Stimulated activated CD4-positive, alpha-beta T cell treated with anti-CD3 and anti-CD28 coated beads, Interleukin-1b, Interleukin-23, amount 100 ng/mL, for 48 hours (primary cell): Measurements from ENCODE around the gene CREB5.

Experiments used
- DNase-seq: peaks from one replicate; pipeline ENCODE4 v3.0.0-alpha.2; 2020

The CREB5 gene

GRCh38 chr7:28656529-28656928, 244.2 kb downstream of the CREB5 start:
- no peak for DNase-seq

DNA sequence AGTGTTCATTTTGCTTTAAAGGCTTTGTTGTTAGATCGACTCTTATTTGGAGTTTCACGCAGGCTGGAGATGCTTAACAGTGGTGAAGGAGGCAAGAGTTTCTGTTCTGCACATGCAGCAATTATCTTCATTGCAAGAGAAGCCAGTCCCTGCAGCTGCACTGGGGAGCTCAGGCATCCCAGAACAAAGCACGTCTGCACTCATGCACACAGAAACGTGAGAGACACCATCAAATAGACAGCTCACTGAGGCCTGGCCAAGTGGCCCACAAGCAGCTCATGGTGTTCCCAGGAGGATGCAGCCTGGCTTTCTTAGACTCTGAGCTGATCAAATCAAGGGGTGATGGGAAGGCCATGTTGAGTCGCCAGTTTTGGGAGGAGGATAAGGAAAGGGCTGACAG, 246.1 kb downstream of the CREB5 start:
- DNase-seq, result no peak

- DNase-seq, result no peak
Observed at GRCh38 chr7:28660132-28660531, 247.8 kb downstream of the CREB5 start.

DNA sequence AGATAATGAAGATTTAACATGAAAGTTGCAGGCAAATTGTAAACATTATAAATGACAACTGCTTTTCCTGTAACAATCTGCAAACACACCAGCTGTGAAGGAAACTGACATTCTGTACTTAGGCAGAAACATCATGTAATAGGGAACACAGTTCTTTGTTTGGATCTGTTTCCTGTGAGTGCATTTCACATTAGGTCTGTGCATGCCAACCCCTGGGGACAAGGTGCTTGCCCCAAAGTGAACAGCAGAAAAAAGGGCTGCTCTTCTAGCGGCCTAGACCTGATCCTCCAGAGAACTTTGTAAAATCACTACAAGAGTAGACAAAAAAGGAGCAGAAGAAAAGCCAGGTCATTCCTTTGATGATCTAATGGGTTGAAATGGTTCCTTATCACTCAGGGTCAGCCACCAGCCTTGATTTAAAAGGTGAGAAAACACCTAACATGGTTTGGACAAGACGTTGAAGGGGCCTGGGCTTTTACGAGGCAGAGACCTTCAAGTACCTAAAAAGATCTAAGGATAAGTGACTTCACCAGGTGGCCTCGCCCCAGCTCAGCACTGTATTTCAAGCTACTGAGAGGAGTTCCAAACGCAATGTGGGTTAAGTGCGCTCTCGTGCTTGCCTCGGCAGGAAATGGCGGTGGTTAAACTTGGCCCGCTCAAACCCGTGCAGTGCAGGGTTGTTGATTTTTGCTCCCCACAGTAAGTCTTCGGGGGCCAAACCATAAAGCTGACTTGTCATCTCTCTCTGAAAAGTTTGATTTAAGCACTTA, 249.7 kb downstream of the CREB5 start:
- no peak for DNase-seq

DNA sequence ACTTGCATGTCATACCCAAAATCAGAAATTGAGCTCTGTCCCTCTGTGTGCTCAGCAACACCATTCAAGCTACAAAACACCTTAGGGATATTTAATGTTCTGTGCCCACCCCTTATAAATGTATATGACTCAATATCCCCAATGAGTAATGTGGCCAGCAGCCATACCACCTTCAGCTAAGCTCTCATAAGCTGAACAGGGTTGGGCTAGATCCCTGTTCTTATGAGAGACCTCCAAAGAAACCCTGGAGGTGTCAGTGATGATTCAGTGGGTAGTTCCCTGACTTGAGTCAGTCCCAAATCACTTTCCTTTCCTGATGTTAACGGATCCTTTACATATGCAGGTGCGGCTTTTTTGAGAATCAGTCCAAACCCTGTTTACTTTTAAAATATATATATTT, 253.8 kb downstream of the CREB5 start:
- no peak for DNase-seq

DNA sequence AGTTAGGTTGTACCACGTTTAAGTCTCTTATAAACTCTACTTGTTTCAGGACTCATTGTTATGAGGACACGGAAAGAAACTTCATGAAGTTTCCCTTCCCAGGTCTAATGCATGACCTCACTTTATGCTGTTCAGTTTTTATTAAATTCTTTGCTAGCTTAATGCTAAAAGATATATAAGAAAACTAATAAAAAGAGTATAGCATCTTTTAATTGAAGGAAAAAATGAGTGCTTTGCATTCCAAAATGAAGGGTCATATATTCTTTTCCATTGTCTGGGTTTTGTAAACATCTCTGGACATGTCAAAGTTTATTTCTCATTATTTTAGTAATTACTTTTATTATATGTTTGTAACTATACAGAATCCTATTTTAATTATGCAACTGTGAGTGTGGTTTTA, 255.8 kb downstream of the CREB5 start:
- DNase-seq, result no peak

DNA sequence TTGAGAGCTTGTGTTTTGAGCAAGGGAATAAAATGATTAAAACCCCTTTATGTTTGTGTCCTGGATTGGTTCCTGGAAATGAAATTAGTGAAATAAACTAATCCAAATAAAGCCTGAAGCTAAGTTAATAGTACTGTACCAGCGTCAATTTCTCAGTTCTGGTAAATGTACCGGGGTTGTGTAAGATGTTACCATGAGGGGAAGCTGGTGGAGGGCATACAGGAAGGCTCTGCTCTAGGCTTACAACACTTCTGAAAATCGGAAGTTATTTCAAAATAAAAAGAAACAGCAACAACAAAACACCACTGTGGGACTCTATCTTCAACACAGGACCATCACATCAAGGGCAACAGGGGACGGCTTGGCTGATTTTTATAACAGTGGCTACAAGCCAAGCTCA, 257.0 kb downstream of the CREB5 start:
- no peak for DNase-seq

DNA sequence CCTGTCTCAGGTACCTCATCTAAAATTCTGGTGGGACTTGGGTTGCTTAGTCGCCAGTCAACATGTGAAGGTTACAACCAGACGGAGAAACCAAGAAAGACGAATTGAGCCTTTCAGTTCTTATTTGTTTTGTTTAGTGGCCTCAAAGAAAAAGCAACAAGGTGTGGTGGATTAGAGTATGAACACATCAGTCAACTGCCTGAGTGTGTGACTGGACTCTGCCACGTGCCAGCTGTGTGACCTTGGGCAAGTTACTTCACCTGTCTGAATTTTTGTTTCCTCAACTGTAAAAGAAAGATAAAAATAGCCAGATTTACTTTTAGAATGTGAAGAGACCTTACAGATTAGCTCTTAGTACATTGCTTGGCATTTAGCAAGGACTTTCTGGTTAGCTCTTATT, 259.2 kb downstream of the CREB5 start:
- DNase-seq, result no peak

GRCh38 chr7:28672397-28672797, 260.1 kb downstream of the CREB5 start:
- DNase-seq, result no peak

DNA sequence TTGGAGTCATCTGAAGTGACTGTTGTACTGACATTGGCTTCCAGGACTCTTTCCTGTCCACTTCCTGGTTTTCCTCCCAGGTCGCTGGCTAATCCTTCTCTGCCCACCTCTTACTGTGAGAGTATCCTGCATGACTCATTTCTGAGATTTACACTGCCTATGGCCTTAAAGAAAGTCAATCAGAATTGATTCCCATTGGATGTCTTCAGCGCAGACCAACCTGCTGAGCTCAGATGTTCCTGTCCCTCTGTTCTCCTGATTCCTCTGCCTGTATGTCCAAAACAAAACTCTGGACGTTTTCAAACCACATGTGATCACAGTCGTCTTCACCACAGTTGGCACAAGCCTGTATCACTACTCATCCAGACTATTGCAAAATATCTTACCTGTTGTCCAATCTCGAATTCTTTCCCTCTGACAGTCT, 262.1 kb downstream of the CREB5 start:
- DNase-seq, result no peak

DNA sequence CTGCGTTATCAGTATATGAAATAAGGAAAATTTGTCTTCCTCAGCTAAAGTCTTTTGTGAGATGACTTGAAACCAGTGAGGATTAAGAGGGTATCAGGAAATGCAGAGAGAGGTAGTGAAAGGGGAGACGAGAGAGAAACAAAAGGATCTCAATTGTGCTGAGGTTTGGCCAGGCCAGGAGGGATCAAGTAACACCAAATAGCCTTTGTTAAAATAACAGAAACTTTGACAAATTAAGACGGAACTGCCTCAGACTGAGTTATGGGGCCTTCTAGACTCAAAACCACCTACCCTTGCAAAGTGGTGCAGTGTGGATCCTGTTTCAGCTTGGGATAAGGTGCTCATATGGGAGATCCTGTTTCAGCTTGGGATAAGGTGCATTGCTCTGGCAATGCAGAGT, 263.1 kb downstream of the CREB5 start:
- no peak for DNase-seq

DNA sequence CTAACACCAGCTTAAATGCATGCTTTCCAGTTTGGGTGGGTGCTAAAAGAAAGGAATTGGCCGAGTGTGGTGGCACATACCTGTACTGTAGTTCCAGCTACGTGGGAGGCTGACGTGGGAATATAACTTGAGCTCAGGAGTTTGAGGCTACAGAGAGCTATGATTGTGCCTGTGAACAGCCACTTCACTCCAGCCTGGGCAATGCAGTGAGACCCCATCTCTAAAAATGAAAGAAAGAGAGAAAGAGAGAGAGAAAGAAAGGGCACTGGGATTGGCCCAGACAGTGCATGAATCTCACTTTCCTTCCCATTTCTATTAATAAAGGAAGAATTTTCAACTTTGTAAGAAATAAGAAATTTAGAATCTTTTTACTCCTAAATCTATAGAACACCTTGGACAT, 265.4 kb downstream of the CREB5 start:
- DNase-seq, result no peak

- no peak for DNase-seq
Observed at GRCh38 chr7:28678431-28678965, 266.2 kb downstream of the CREB5 start.

DNA sequence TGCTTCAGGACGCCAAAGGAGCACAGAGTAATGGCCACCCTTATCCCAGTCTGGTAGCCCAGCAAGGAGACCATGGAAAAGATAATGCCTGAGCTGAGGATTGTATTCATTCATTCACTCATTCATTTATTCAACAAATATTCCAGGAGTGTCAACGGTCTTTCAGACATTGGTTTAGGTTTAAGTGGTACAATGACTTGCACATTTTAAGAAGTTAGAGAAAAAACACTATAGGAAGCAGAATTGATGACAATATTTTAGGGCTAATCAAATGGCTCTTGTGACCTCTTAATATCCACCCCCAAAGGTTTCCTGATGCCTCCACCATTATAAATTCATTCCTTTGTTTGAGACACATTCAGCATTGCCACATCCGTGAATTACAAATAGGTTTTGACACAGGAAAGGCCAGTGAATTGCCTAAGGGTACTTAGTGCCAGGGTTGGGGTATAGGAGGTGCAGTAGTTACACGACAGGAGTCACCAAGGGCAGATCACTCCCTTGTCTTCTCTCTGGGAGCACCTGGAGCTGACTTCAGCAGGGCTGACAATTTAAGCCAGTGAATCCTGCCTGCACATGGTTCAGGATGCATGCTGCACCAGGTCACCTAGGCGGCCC, 269.5 kb downstream of the CREB5 start:
- no peak for DNase-seq

- DNase-seq, result no peak
Observed at GRCh38 chr7:28682801-28683200, 270.5 kb downstream of the CREB5 start.

GRCh38 chr7:28684650-28685241, 272.4 kb downstream of the CREB5 start:
- no peak for DNase-seq

DNA sequence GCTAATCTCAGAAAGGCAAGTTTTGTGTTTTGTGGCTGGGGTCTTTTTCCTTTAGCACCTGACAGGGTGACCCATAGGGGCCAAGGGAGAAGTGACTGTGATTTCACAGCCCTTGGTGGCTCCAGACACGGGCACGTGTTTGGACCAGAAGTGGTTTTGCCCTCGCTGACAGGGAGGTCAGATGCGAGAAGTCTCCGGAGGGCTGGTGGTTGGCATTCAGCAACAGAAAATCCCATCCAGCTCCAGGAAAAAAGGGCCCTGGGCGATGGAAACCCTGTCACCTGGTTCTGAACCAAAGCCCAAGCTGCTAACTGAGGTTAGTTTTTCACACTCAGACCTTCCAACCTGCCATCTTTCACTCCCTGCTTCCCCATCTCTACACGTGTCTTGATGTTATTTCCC, 272.9 kb downstream of the CREB5 start:
- DNase-seq, result no peak

- DNase-seq, result no peak
Observed at GRCh38 chr7:28685644-28686417, 273.5 kb downstream of the CREB5 start.

DNA sequence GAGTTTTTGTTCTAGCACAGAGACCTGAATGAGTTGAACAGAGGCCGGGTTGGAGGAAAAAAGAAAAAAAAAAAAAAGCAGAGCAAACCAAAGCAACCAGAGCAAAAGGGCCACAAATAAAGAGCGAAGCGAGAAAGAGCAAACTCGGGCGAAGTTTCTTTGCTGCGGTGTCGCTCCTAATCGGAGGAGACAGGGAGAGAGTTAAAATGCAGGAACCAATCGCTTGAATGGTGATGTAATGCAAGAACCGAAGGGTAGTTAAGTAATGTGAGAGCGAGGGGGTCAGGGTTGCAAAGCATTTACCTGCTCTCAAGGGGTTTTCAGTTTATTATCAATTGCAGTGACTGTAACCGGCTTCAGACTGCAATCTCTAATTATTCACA, 274.1 kb downstream of the CREB5 start:
- no peak for DNase-seq

DNA sequence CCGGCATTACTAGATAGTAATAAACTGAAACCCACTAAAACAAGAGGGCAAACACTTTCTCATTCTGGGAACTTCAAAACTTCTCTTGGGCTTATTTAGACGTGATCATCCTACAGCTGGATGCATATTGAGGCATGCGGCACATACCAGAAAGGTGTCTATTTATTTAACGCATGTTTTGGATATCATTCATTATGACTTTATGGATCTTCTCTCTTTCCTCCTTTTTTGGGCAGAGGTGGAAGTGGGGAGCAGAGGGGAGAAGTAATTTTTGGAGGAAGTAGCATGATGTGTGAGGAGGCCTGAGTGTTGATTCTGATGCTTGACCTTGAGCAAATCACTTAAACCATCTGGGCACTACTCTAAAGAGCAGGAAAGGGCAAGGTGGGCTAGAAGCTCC, 275.2 kb downstream of the CREB5 start:
- no peak for DNase-seq

GRCh38 chr7:28688174-28688573, 275.9 kb downstream of the CREB5 start:
- no peak for DNase-seq

GRCh38 chr7:28688651-28689050, 276.3 kb downstream of the CREB5 start:
- DNase-seq, result no peak
